Fibroblast of skin of right biceps (primary cell): ENCODE results near the gene DNAJC13.
A peak's percentile ranks its signal among the peaks of the same experiment; 100 is the strongest.

Experiments
- DNase-seq: peaks from one replicate; pipeline ENCODE4 v3.0.0-alpha.2; 2013

Gene DNAJC13

DNA sequence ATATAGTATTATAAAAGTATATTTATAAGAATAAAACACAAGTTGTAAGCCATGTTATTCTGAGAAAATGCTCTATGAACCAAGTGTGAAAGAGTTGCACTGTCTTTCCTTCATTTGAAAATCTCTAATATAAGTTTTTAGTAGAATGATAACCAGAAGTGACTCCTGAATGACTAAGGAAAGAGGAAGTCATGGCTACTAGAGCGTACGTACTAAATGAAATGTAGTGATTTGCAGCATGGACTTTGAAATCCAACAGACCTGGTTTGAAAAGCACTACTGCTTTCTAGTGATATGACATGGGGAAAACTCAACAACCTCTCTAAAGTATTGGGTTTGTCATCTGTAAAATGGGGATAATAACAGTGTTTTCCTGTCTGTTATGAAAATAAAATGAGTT lies 10.3 kb upstream of the DNAJC13 start:
- no peak for DNase-seq

- DNase-seq = no peak
Observed at GRCh38 chr3:132414841-132415240, 2.5 kb upstream of the DNAJC13 start.

GRCh38 chr3:132416161-132416560 lies 1.1 kb upstream of the DNAJC13 start:
- no peak for DNase-seq

DNA sequence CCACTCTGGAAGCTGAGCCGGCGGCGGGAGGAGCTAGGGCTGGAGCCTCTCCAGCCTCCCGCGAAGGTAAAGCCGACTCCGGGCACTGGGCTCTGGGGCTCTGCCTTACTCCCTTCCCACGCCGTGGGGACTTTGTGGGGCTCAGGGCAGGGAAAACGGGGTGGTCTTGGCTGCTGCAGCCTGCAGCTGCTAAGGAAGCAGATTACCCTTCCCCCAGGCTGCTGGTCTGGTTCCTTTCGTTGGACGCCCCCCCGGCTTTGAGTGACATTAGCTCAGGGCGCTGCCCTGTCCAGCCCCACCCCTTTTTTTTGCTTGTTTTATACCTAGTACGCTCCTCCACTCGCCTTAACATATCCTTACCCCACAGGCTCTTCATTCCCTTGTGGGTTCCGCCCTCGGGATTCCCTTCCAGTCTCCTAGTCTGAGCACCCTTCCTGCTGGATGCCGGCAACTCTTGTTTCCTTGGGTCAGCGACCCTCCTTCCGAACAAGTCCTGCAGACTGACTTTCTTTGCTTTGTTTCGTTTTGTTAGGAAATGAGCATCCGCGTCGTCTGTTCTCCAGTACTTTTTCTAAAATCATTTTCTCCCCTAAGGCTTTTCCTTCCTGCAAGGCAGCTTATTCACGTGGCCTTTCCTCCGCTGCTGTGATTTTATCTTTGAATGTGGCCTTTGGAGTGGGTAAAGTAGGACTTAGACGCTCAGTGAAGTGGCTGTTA lies 551 bp downstream of the DNAJC13 start:
- DNase-seq = peak; percentile 72

DNA sequence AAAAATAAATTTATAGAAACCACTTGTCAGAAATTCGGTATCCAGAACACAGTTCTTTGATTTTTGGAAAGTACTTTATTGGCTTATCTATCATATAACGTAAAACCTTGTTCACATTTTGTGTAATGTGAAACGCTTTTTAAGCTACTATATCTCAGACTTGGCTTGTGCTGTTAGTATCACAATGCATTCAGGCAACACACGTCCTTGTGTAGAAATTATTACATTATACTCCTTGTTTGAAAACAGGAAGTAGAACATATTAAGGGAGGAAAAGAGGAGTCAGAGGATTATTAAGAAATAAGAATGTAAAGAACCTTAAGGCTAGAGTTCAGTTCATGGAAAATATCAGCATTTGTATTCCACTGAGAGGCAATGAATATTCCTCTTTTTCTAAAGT lies 1.6 kb downstream of the DNAJC13 start:
- no peak for DNase-seq

DNA sequence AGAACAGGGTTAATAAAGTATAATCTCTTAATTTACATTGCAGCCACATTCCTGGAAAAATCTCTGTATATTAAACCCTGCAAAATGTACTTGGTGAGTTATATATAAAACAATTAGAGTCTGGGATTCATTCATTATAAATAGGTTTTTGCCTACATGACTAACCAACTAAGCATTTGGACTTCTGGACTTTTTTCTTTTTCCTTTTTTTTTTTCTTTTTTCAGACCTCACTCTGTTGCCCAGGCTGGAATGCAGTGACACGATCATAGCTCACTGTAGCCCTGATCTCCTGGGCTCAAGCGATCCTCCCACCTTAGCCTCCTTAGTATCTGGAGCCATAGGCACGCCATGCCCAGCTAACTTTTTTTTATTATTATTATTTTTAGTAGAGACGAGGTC lies 4.5 kb downstream of the DNAJC13 start:
- peak; percentile 82 for DNase-seq

GRCh38 chr3:132422531-132422930 lies 5.2 kb downstream of the DNAJC13 start:
- DNase-seq = no peak

DNA sequence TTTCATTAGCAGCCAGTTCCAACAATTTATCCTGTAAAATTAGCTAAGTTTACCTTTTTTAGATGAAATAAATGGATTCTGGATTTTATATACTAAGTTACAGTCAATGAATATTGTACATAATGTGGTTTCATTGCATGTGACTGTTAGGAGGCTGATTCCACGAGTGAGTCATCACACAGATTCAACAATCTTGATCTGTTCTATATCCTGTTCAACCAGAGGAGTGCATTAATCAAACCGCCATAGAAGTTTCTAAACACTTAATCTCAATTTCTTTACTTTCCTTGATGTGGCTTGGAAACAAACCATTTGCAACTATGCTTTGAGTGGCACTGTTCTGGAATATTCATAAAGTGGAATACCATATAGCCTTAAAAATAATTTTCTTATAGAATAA lies 15.3 kb downstream of the DNAJC13 start:
- peak; percentile 86 for DNase-seq

DNA sequence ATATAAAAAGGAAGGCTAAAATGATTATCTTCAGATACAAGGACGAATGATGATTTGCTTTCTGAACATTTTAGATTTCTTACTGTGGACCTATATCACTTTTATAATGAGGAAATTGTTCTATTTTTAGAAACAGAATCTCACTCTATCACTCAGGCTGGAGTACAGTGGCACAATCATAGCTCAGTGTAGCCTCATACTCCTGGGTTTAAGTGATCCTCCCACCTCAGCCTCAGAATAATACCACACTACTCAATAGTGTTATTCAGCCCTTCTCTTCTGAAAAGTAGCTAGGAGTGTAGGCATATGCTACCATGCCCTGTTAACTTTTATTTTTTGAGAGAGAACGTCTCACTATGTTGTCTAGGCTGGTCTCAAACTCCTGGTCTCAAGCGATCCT lies 15.8 kb downstream of the DNAJC13 start:
- no peak for DNase-seq

GRCh38 chr3:132435224-132435910 lies 18.1 kb downstream of the DNAJC13 start:
- no peak for DNase-seq

DNA sequence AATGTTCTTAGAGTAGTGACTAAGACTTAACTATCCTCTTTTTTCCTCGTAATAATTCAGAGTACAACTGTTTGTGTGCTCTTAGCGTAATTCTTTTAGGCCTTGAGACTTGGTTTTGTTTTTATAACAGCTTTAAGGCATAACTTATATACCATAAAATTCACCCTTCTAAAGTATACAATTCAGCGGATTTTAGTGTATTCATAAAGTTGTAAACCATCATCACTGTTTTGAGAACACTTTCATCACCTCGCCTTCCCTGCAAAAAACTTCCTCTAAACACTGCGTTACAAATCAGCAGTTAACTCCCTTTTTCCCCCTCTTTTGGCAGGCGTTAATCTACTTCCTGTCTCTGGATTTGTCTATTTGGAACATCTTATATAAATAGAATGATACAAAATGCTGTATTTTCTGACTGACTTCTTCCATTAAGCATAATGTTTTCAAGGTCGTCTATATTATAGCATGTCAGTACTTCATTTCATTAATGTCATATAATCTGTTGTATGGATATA lies 18.7 kb downstream of the DNAJC13 start:
- DNase-seq = no peak

- peak; percentile 44 for DNase-seq
Observed at GRCh38 chr3:132443421-132443820, 26.1 kb downstream of the DNAJC13 start.

GRCh38 chr3:132444383-132444782 lies 27.1 kb downstream of the DNAJC13 start:
- DNase-seq = no peak

- peak; percentile 36 for DNase-seq
Observed at GRCh38 chr3:132445817-132446216, 28.5 kb downstream of the DNAJC13 start.

- peak; percentile 78 for DNase-seq
Observed at GRCh38 chr3:132448216-132448961, 31.1 kb downstream of the DNAJC13 start.

DNA sequence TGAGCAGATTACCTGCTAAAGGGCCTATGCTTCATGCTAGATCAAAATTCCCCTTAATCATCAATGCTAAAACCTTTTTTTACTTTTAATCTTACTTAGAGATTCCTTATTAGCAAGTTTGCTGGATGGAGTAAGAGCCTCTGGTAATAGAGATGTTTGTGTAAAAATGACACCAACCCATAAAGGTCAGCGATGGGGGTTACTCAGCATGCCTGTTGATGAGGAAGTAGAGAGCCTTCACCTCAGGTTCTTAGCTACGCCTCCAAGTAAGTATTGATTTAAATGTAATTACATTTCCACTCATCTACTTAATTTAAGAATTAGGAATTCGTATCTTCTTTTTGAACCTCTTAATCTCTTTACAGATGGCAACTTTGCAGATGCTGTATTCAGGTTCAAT lies 38.8 kb downstream of the DNAJC13 start:
- no peak for DNase-seq

- no peak for DNase-seq
Observed at GRCh38 chr3:132456571-132456970, 39.3 kb downstream of the DNAJC13 start.

DNA sequence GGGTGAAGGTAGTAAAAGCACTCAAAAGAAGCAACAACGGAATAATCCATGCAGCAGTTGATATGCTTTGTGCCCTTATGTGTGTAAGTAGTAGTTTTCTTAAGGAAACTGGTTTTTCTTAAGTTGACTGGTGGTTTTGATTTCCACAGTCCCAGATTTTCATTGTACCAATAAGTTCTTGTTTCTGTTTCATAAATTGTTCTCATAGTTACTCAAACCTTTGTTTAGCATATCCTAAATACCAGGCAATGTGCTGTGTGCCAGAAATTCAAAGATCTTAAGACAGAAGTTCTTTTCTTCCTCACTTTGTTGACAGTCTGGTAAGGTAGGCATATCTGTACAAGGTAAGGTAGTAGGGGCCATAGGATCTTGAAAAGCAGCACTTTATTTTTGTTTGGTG lies 40.0 kb downstream of the DNAJC13 start:
- DNase-seq = no peak

DNA sequence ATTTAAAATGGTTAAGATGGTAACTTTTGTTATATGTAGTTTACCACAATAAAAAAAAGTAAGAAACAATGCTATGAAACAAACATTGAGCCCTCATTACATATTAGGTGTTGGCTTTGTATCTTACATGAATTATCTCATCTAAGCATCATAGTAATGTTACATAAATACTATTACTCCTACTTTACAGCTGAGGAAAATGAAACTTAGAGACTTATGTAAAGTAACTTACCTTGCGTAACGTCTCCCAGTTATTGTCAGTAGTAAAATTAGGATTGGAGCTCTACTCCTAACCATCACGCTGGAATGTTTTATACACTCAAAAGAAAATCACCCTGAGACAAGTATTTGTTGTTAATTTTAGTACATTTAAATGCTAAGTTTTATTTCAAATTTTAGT lies 42.2 kb downstream of the DNAJC13 start:
- no peak for DNase-seq

DNA sequence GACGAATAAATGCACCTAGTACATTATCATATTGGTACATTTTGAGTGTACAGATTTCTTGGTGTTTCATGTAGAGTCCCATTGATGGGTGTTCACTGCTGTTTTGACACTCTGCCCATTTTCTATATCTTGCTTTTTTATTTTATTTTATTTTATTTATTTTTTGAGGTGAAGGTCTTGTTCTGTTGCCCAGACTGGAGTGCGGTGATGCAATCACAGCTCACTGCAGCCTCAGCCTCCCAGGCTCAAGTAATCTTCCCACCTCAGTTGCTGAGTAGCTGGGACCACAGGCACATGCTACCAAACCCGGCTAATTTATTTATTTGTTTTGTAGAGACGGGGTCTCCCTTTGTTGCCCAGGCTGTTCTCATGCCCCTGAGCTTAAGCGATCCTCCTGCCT lies 44.2 kb downstream of the DNAJC13 start:
- no peak for DNase-seq

- DNase-seq = peak; percentile 74
Observed at GRCh38 chr3:132464066-132464465, 46.8 kb downstream of the DNAJC13 start.

DNA sequence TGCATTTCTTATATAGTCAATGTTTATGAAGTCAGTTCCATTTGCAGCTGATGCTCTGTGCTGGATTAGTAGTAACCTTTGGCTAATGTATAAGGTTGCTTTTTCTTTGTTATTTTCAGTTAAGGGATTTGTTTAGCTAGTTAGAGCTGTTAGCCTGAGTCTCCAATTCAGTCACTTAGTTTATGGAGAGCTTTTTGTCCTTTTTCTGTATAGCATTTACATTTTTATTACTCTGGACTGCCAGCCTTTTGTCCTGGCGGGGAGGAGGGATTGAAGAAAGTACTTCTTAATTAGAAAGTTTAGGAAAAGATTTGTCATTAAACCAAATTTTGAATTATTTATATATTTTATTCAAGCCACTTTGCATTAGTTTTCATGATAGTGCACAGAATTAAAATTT lies 52.0 kb downstream of the DNAJC13 start:
- no peak for DNase-seq

DNA sequence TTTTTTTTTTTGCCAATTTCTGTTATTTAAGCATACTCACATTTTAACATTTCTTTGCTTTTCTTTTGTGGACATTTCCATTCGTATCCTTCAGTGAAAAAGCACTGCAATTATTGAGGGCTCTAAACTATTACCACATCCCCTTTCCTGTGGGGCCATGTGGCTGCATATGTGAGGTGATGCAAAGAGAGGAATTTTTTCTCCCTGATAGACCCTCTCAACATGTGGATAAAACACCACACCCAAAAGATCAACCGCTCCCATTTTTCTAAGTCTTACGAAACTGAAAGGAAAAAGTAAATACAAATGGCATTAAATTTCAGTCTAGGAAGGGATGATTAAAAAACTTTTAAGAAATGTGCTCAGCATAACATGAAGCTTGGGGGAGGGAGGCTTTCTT lies 68.8 kb downstream of the DNAJC13 start:
- peak; percentile 22 for DNase-seq

DNA sequence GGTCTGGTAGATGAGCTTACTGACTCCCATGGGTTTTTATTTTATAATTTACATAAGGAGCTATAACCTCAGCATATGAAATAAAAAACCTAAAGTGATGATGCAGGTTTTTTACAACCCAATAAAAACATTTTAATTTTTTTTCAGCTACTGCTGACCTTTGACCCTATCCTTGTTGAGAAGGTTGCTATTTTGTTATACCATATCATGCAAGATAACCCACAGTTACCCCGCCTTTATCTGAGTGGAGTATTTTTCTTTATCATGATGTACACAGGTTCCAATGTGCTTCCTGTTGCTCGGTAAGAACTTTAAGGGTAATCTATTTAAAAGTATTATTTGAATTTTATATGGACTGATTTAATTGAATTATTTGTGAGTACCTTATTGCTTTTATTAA lies 70.8 kb downstream of the DNAJC13 start:
- DNase-seq = no peak
